GM19239 (cell line): ENCODE results near the gene STX11.

Experiments
- DNase-seq: peaks from one replicate; pipeline ENCODE4 v3.0.0; 2011; ENCODE audit warnings: low spot score; ENCODE audit not compliant: insufficient read length
- FAIRE-seq: peaks from 2 replicates; lab custom pipeline; 2011; peaks lifted over from hg19 to GRCh38; lab: Jason Lieb, UNC

The STX11 gene

GRCh38 chr6:144202879-144203468, 52.7 kb downstream of the STX11 start:
- FAIRE-seq: no peak
- DNase-seq: no peak

GRCh38 chr6:144211160-144211559, 60.8 kb downstream of the STX11 start:
- DNase-seq (no peak), FAIRE-seq (no peak)

GRCh38 chr6:144213315-144213714, 63.0 kb downstream of the STX11 start:
- DNase-seq (no peak), FAIRE-seq (no peak)

- no peak for DNase-seq
- no peak for FAIRE-seq
Measured at GRCh38 chr6:144214029-144214428, 63.7 kb downstream of the STX11 start.

- FAIRE-seq (no peak), DNase-seq (no peak)
Measured at GRCh38 chr6:144214622-144215401, 64.5 kb downstream of the STX11 start.

GRCh38 chr6:144215402-144215931, 65.2 kb downstream of the STX11 start:
- DNase-seq: no peak

GRCh38 chr6:144215932-144216667, 65.8 kb downstream of the STX11 start:
- FAIRE-seq (peak; percentile 91), DNase-seq (peak; percentile 86)

More at GRCh38 chr6:144215402-144215931, 65.2 kb downstream of the STX11 start:
- peak; percentile 84 for FAIRE-seq

- no peak for FAIRE-seq
- no peak for DNase-seq
Measured at GRCh38 chr6:144216668-144217218, 66.4 kb downstream of the STX11 start.

- FAIRE-seq (no peak), DNase-seq (no peak)
Measured at GRCh38 chr6:144217264-144217663, 66.9 kb downstream of the STX11 start.

GRCh38 chr6:144217797-144218196, 67.5 kb downstream of the STX11 start:
- DNase-seq (no peak), FAIRE-seq (no peak)

- FAIRE-seq (peak; percentile 79), DNase-seq (peak; percentile 24)
Measured at GRCh38 chr6:144219056-144219685, 68.9 kb downstream of the STX11 start.

GRCh38 chr6:144220031-144220790, 69.9 kb downstream of the STX11 start:
- DNase-seq: no peak
- FAIRE-seq: no peak

GRCh38 chr6:144223686-144224085, 73.4 kb downstream of the STX11 start:
- DNase-seq: no peak
- FAIRE-seq: no peak

GRCh38 chr6:144231721-144232120, 81.4 kb downstream of the STX11 start:
- DNase-seq: no peak
- no peak for FAIRE-seq

- DNase-seq (no peak), FAIRE-seq (no peak)
Measured at GRCh38 chr6:144232176-144232831, 82.0 kb downstream of the STX11 start.

- FAIRE-seq: no peak
- DNase-seq: no peak
Measured at GRCh38 chr6:144232832-144233230, 82.5 kb downstream of the STX11 start.

GRCh38 chr6:144234399-144234798, 84.1 kb downstream of the STX11 start:
- FAIRE-seq: no peak
- no peak for DNase-seq

GRCh38 chr6:144234935-144235334, 84.6 kb downstream of the STX11 start:
- FAIRE-seq: no peak
- DNase-seq: no peak
